Right atrium auricular region (tissue), 2 donors: ENCODE measurements around the gene TAAR8. TPM values are rescaled to one million over a fixed set of nuclear protein-coding genes. Genes with fewer than 3 reads are reported as not detected.
"Not testable (repeated sequence)": the region's sequence is repeated elsewhere in the genome, so short reads cannot be mapped to it uniquely, and the experiment has no call there.

Source experiments
- DNase-seq: peaks from one replicate; pipeline ENCODE4 v3.0.0-alpha.2; 2019; ENCODE audit warnings: low spot score
- H3K27ac ChIP-seq, 2 donors: fragments of 200-600 bp; sonication (generic); 1 replicate in 1 of 2; 2 replicates in 1 of 2; pipeline ENCODE4 v1.5.1; 2016 to 2019
- H3K27me3 ChIP-seq, 2 donors: fragments of 200-600 bp; sonication (generic); one replicate each; pipeline versions ENCODE4 v1.5.1 to v1.6.0; 2017 to 2019
- H3K36me3 ChIP-seq: fragments of 200-600 bp; sonication (generic); one replicate; pipeline ENCODE4 v1.5.1; 2016
- H3K4me1 ChIP-seq, 2 donors: fragments of 200-600 bp; sonication (generic); one replicate each; pipeline versions ENCODE4 v1.5.1 to v1.6.0; 2017 to 2019
- H3K4me3 ChIP-seq, 2 donors: fragments of 200-600 bp; sonication (generic); 1 replicate in 1 of 2; 2 replicates in 1 of 2; pipeline ENCODE4 v1.5.1; 2017 to 2019; ENCODE audit warnings: mild to moderate bottlenecking in 1 of 2, moderate library complexity in 1 of 2
- H3K9me3 ChIP-seq, 2 donors: fragments of 200-600 bp; sonication (generic); one replicate each; pipeline ENCODE4 v1.5.1; 2019
- total RNA-seq, 2 donors: library from RNA; depleted of rRNA; stranded (reverse); fragments of >200 nt; gene quantifications; one replicate each; pipeline ENCODE4 v1.1.0, GENCODE V29; 2016
- TF ChIP-seq, protein P1 (sequence below), 2 donors: fragments of 200-600 bp; sonication (generic); IDR thresholded peaks; one replicate each; pipeline ENCODE4 v1.5.1; 2019; ENCODE audit warnings: antibody characterized with exemption in 2 of 2

The TAAR8 gene
- total RNA-seq, 2 donors from 2014 or later = not detected

DNA sequence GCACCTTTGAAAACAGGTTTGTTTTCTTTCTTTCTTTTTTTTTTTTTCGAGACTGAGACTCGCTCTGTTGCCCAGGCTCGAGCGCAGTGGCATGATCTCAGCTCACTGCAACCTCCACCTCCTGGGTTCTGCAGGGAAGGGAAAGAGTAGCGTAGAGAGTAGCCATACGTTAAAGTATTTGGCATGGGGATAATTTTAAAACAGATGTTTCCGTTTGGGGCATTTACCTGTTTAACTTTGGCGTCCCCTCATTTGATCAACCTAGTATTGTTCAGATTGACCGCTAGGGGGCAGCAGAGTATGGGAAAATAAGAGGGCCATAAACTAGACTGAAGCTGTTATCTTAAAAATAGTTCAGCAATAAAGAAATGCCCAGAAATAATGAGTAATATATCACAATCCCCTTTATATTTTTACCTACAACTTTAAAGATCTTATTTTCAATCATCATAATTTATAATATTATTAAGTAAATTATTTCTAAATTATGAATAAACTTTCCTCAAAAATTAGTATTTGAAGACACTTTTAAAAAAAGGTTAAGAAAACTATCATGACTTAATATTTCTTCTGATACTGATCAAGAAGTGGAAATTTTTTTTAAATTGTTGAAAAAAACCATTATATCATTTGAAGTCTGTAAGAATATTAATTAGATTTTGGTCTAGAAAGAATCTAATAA, 22.0 kb upstream of the TAAR8 start:
- no peak for DNase-seq
- no peaks in the 10 kb centered on the region for H3K36me3 ChIP-seq
- no peaks in the 10 kb centered on the region for H3K4me1 ChIP-seq
- H3K4me3 ChIP-seq = no peak overlapping the region
- TF ChIP-seq, protein P1, sequence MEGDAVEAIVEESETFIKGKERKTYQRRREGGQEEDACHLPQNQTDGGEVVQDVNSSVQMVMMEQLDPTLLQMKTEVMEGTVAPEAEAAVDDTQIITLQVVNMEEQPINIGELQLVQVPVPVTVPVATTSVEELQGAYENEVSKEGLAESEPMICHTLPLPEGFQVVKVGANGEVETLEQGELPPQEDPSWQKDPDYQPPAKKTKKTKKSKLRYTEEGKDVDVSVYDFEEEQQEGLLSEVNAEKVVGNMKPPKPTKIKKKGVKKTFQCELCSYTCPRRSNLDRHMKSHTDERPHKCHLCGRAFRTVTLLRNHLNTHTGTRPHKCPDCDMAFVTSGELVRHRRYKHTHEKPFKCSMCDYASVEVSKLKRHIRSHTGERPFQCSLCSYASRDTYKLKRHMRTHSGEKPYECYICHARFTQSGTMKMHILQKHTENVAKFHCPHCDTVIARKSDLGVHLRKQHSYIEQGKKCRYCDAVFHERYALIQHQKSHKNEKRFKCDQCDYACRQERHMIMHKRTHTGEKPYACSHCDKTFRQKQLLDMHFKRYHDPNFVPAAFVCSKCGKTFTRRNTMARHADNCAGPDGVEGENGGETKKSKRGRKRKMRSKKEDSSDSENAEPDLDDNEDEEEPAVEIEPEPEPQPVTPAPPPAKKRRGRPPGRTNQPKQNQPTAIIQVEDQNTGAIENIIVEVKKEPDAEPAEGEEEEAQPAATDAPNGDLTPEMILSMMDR (IDR thresholded peaks at IDR 0.05) = peak; percentile 53 to 87
- no peaks in the 10 kb centered on the region for H3K27me3 ChIP-seq
- H3K9me3 ChIP-seq = no peaks in the 10 kb centered on the region
- H3K27ac ChIP-seq = no peak overlapping the region

GRCh38 chr6:132534546-132534945, 17.9 kb upstream of the TAAR8 start:
- H3K9me3 ChIP-seq, H3K36me3 ChIP-seq, H3K27ac ChIP-seq, DNase-seq, H3K4me3 ChIP-seq, H3K4me1 ChIP-seq, H3K27me3 ChIP-seq: not testable (repeated sequence)

DNA sequence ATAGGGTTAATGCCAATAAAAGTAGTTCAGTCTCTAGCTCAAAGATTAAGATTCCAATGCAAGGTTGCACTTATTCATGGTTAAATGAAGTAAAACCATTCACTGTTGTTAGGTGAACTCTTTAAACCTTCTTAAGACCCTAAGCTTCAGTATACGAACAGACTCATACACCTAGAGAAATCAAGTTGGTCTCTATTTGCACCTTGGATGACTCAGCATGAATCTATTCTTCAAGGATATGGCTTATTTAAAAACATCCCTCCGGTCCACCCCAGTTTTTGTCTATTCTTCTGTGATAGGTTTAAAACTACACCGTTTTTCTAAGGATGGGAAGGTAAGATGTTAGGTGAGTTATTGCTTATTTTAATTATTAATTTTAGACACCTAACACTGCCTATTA, 15.3 kb upstream of the TAAR8 start:
- Histone ChIP-seq H3K36me3 (no peaks in the 10 kb centered on the region), H3K4me1 (no peaks in the 10 kb centered on the region), H3K4me3 (no peak overlapping the region), H3K27me3 (no peaks in the 10 kb centered on the region), H3K9me3 (no peaks in the 10 kb centered on the region), H3K27ac (no peak overlapping the region)
- DNase-seq = no peak
- TF ChIP-seq, protein P1 (IDR thresholded peaks at IDR 0.05) = no peak

- Histone ChIP-seq H3K9me3 (no peaks in the 10 kb centered on the region), H3K36me3 (no peaks in the 10 kb centered on the region), H3K27ac (no peak within 1 kb of the TSS), H3K4me1 (no peaks in the 10 kb centered on the region), H3K27me3 (no peaks in the 10 kb centered on the region), H3K4me3 (no peak within 1 kb of the TSS)
- no peak for DNase-seq
- TF ChIP-seq, protein P1 (IDR thresholded peaks at IDR 0.05) = no peak
Measured at GRCh38 chr6:132537977-132538376, 14.5 kb upstream of the TAAR8 start, which contains the start of gene TAAR9. Gene TAAR9 (plus strand): TSS chr6:132538277. CDS start chr6:132538290, 13 bp downstream.

GRCh38 chr6:132544826-132545225, 7.6 kb upstream of the TAAR8 start:
- Histone ChIP-seq H3K4me3 (no peak overlapping the region), H3K27ac (no peak overlapping the region), H3K36me3 (no peaks in the 10 kb centered on the region), H3K4me1 (no peaks in the 10 kb centered on the region), H3K9me3 (no peaks in the 10 kb centered on the region), H3K27me3 (no peaks in the 10 kb centered on the region)
- no peak for DNase-seq
- TF ChIP-seq, protein P1 (IDR thresholded peaks at IDR 0.05) = no peak

DNA sequence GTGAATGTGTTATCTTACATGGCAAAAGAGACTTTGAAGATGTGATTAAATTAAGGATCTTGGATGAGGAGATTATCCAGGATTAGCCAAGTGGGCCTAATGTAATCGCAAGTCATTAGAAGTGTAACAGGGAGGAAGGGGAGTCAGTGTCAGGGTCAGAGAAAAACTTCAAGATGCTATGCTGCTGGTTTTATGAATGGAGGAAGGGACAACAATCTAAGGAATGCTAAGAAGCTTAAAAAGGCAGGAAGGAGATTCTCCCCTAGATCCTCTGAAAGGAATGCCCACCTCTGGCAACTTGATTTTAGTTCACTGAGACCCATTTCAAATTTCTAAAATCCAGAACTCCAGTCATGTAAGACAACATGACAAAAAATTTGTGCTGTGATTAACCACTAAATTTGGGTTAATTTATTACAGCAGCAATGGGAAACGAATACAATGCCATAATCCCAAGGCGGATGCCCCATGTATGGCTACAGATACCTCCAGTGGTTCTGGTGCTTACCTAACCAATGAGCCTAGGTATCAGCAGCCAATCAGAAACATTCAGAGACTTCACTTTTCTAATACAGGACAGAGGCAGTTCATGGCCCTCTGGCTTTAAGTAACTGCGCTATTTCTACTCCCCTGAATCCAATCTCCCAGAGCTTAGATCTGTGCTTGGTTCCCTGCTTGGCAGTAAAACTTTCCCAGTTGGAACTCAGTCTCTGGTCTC, 3.6 kb upstream of the TAAR8 start:
- Histone ChIP-seq H3K4me1 (no peaks in the 10 kb centered on the region), H3K36me3 (no peaks in the 10 kb centered on the region), H3K4me3 (no peak overlapping the region), H3K27me3 (no peaks in the 10 kb centered on the region), H3K27ac (no peak overlapping the region), H3K9me3 (no peaks in the 10 kb centered on the region)
- no peak for DNase-seq
- TF ChIP-seq, protein P1 (IDR thresholded peaks at IDR 0.05) = no peak
